HG03571 (cell line): ENCODE results near the gene TMEM248.
"Not testable (repeated sequence)": the region's sequence is repeated elsewhere in the genome, so short reads cannot be mapped to it uniquely, and the experiment has no call there.

Experiments
- ATAC-seq: cut with Tn5 transposase; IDR thresholded peaks from one replicate; pipeline ENCODE4 v1.9.1; 2021; ENCODE audit not compliant: unreplicated experiment

Gene TMEM248

DNA sequence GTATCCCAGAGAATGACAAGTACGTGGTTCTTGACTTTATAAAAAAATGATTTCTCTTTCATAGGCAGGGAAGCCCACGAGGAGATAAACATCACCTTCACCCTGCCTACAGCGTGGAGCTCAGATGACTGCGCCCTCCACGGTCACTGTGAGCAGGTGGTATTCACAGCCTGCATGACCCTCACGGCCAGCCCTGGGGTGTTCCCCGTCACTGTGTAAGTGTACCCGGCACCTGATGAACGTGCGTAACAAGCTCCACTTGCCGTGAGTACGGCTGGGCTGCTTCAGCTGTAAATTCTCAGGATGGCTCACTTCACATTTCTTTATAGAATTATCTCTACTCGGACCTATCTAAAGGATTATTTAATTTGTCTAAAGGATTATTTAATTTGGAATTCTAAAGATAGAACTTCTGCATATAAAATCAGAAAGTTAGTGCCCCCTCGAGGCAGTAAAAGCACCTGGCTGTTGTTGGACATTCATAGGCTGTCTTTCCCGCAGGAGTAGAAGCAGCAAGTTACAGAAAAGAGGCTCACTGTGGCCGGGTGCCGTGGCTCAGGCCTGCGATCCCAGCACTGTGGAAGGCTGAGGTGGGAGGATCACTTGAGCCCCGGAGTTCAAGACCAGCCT lies 27.6 kb downstream of the TMEM248 start:
- ATAC-seq, result no peak

DNA sequence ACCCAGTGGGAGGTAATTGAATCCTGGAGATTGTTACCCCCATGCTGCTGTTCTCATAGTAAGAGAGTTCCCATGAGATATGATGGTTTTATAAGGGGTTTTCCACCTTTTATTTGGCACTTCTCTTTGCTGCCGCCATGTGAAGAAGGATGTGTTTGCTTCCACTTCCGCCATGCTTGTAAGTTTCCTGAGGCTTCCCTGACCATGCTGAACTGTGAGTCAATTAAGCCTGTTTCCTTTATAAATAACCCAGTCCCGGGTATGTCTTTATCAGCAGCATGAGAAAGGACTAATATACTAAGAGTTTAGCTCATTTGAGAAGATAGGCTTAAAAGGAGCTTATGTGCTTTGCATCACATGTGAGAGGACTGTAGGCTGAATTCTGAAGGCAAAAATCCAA lies 29.3 kb downstream of the TMEM248 start:
- ATAC-seq, result no peak

DNA sequence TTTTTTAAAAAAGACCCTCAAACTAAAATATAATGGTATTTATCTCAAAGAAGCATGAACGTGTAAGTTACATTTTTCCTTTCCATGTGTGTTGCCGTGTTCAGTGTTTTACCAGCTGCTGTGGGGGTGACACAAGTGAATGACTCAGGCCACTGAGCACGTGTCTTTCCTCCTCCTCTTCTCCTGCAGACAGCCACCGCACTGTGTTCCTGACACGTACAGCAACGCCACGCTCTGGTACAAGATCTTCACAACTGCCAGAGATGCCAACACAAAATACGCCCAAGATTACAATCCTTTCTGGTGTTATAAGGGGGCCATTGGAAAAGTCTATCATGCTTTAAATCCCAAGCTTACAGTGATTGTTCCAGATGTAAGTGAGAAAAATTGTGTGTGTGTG lies 29.7 kb downstream of the TMEM248 start:
- ATAC-seq, result no peak

DNA sequence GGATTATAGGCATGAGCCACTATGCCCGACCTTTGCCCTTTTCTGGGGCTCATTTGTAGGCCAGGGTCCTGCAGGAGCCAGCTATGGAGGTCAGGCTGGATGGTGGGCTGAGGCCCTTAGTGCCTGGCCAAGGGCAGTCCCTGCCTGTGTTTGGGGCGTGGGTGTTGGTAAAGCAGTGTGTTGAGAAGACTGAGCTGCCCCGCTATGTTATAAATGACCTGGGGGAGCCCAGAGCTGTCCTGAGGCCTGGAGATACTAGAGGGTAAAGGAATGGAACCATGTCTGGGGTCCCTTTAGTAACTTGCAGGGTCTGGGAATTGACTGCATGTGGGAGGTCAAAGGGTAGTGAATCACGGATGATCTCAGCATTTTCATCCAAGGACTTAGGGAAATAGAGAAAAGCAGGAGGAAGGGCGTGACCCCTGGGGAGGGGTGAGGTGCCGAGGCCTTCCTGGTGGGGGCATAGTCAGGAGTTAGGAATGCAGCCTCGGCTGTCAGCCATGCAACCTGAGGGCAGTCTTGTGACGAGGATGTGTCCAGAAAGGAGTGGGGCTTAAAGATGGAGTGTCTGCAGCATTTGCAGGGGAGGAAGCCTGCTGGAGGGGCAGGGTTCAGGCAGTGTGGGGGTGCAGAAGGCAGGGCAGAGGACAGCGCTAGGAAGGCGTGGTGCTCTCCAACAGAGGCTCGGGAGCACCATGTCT lies 31.5 kb downstream of the TMEM248 start:
- no peak for ATAC-seq

- no peak for ATAC-seq
These were observed 32.0 kb downstream of the TMEM248 start for GRCh38 chr7:66953044-66953427.

- no peak for ATAC-seq
These were observed 36.7 kb downstream of the TMEM248 start for GRCh38 chr7:66957595-66958290.

- no peak for ATAC-seq
These were observed 37.7 kb downstream of the TMEM248 start for GRCh38 chr7:66958538-66959350.

- no peak for ATAC-seq
These were observed 39.2 kb downstream of the TMEM248 start for GRCh38 chr7:66960192-66960591.

DNA sequence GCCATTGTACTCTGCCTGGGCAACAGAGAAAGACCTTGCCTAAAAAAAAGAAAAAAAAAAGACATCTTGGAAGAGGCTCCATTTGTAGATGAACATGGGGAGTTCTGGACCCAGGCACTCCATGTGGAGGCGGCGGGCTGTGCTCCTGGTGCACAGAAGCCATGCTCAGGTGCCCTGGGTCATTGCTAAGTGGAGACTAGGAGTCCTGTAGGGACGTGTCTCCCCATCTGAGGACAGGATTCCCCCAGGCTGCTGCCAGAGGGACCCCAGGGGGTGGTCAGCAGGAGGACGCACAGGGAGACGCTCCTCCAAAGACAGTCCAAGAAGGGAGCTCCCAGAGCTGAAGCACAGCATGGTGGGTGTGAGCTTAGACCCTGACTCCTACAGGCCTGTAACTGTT lies 40.1 kb downstream of the TMEM248 start:
- ATAC-seq, result no peak

DNA sequence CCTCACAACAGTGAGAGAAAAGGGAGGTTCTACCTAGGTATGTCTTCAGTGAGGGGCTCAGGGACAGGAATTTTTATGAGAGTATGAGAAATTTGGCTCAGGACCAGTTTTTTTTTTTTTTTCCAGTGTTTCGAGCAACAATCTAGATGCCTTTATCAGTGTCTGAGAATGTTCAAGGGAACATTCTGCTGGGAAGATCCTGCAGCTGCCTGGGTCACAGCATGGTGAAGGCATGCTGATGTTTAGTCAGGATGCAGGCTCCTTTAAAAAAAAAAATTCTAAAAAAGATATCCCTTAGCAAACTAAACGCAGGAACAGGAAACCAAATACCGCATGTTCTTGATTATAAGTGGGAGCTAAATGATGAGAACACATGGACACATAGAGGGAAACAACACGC lies 43.4 kb downstream of the TMEM248 start:
- ATAC-seq, result no peak

GRCh38 chr7:66967029-66967428 lies 46.0 kb downstream of the TMEM248 start:
- no peak for ATAC-seq

DNA sequence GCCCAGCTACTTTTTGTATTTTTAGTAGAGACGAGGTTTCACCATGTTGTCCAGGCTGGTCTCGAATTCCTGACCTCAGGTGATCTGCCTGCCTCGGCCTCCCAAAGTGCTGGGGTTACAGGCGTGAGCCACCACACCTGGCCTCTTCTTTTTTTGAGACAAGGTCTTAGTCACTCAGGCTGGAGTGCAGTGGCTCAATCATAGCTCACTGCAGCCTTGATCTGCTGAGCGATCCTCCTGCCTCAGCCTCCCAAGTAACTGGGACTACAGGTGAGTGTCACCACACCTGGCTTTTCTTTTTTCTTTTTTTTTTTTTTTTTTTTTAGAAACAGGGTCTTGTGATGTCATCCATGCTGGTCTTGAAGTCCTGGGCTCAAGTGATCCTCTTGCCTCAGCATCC lies 48.0 kb downstream of the TMEM248 start:
- not testable (repeated sequence) for ATAC-seq

DNA sequence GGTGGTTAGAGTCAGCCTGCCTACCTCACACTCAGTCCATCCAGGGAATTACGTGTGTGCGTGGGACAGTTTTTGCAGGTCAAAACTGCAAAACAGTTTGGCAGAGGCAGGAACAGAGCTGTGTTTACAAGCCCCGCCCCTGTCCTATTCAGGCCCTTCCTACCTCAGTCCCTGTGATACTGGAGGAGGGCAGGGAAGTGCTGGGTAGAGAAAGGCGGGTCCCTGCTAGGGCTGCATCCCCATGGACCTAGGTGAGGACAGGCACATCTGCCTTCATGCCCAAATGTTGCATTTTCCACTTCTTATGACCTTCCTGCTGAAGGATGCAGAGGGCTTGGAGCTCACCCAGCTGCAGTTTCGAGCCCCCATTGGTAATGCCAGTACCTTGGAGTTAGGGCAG lies 49.3 kb downstream of the TMEM248 start:
- no peak for ATAC-seq

GRCh38 chr7:66974986-66975590 lies 54.1 kb downstream of the TMEM248 start:
- ATAC-seq, result no peak

DNA sequence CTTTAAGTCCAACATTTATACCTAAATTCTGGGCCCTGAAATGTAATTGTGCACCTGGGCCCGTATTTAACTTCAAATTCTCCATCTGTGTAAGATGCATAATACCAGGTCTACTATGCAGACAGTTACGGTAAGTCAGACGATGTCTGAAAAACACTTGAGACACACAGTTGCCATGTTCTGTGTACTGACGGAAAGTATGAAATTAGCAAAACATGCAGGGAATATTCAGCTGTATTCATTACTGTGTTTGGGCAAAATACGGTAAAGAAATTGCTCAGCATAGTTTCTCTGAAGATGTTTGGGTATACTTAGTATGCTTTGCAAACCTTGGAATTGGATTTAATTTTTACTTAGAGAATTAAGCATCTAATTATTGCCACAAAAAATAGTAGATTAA lies 57.3 kb downstream of the TMEM248 start:
- not testable (repeated sequence) for ATAC-seq

GRCh38 chr7:66979013-66979412 lies 58.0 kb downstream of the TMEM248 start:
- not testable (repeated sequence) for ATAC-seq

DNA sequence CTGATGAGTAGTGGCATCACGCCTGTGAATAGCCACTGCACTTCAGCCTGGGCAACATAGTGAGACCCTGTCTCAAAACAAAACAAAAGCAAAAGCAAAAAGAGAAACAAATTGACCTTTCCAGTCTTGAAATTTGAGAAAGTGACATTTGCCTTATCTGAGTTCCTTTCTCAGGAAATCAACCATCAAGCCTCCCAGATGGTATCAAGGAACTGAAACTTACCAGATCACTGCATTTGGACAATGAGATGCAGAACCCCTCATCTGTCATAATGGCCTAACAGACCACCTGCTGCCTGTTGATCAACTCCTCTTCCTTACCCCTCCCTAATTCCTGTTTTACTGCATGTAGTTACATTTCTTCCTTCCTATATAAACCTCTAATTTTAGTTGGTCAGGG lies 59.3 kb downstream of the TMEM248 start:
- not testable (repeated sequence) for ATAC-seq

DNA sequence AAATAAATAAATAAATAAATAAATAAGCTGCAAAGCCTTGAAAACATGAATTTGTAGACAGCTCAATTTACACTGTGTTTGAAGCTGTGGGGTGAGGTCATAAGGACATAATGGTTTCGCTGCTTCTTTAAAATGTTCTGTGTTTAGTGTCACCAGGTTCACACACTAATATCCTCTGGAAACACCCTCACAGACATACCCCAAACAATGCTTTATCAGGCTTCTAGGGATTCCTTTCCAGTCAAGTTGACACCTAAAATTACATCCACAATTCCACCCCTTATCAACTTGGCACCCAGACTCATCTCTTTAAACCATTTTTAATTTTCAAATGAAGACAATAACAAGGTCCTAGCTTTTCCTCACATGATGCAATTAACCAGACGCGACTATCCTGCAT lies 68.5 kb downstream of the TMEM248 start:
- not testable (repeated sequence) for ATAC-seq

GRCh38 chr7:66994051-66994450 lies 73.0 kb downstream of the TMEM248 start:
- ATAC-seq, result not testable (repeated sequence)

- peak; percentile 27 for ATAC-seq
These were observed 73.6 kb downstream of the TMEM248 start for GRCh38 chr7:66994691-66995049.
